ENCODE data around the gene QSOX1.

DNA sequence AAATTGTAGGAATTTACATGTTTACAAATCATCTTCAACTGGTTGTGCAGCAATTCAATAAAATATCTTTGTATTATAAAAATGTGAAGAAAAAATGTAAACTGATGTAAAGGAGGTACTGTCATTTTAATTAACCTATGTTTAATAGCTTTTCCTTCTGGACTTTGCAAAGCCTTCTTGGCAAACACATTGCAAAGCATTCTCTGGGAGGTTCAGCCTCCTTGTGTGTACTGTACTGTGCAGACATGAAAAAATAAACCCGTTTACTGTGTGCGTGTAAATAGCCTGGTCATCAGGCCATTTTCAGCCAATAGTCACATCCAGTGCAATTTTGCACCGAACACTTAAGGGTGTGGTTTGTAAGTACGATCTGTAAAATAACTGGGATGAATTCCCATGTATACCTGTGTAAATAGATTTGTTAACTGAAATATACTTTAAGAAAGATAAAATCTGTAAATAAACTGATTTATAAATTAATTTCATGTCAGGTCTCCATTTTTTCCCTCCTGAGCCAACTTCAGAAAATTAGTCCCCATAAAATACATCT is 40.2 kb upstream of the QSOX1 start:
- TF ChIP-seq, protein P1, sequence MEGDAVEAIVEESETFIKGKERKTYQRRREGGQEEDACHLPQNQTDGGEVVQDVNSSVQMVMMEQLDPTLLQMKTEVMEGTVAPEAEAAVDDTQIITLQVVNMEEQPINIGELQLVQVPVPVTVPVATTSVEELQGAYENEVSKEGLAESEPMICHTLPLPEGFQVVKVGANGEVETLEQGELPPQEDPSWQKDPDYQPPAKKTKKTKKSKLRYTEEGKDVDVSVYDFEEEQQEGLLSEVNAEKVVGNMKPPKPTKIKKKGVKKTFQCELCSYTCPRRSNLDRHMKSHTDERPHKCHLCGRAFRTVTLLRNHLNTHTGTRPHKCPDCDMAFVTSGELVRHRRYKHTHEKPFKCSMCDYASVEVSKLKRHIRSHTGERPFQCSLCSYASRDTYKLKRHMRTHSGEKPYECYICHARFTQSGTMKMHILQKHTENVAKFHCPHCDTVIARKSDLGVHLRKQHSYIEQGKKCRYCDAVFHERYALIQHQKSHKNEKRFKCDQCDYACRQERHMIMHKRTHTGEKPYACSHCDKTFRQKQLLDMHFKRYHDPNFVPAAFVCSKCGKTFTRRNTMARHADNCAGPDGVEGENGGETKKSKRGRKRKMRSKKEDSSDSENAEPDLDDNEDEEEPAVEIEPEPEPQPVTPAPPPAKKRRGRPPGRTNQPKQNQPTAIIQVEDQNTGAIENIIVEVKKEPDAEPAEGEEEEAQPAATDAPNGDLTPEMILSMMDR (conservative IDR thresholded peaks at IDR 0.05; ENCODE audit: low read depth, low read length), result no peak
- TF ChIP-seq MAFK (IDR thresholded peaks at IDR 0.05; ENCODE audit: low read depth, low read length), result no peak
- no peak for TF ChIP-seq RFX5 (IDR thresholded peaks at IDR 0.05; ENCODE audit: low read depth, low read length)
- TF ChIP-seq, protein P2, sequence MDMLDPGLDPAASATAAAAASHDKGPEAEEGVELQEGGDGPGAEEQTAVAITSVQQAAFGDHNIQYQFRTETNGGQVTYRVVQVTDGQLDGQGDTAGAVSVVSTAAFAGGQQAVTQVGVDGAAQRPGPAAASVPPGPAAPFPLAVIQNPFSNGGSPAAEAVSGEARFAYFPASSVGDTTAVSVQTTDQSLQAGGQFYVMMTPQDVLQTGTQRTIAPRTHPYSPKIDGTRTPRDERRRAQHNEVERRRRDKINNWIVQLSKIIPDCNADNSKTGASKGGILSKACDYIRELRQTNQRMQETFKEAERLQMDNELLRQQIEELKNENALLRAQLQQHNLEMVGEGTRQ (IDR thresholded peaks at IDR 0.05; ENCODE audit: low read depth, low read length), result no peak
- no peak for TF ChIP-seq POLR2A (IDR thresholded peaks at IDR 0.05; ENCODE audit: low read depth, low read length)
- TF ChIP-seq SMC3 (IDR thresholded peaks at IDR 0.05; ENCODE audit: low read depth, low read length), result no peak
- no peak for TF ChIP-seq MAZ (IDR thresholded peaks at IDR 0.05; ENCODE audit: borderline replicate concordance, low read depth, low read length)
- TF ChIP-seq, protein P3, sequence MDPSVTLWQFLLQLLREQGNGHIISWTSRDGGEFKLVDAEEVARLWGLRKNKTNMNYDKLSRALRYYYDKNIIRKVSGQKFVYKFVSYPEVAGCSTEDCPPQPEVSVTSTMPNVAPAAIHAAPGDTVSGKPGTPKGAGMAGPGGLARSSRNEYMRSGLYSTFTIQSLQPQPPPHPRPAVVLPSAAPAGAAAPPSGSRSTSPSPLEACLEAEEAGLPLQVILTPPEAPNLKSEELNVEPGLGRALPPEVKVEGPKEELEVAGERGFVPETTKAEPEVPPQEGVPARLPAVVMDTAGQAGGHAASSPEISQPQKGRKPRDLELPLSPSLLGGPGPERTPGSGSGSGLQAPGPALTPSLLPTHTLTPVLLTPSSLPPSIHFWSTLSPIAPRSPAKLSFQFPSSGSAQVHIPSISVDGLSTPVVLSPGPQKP (IDR thresholded peaks at IDR 0.05; ENCODE audit: borderline replicate concordance, low read depth, low read length), result no peak
- no peak for TF ChIP-seq CEBPB (IDR thresholded peaks at IDR 0.05; ENCODE audit: low read depth, low read length)
- no peak for TF ChIP-seq CHD1 (IDR thresholded peaks at IDR 0.05; ENCODE audit: low read depth, low read length)
